HAP-1 (cell line): Measurements from ENCODE around the gene SLC6A3.

ENCODE experiments used
- DNase-seq, 2 experiments: peaks; one replicate each; pipeline ENCODE4 v3.0.0-alpha.2; 2016 to 2020; ENCODE audit warnings: low spot score in 2 of 2
- H3K27me3 ChIP-seq: fragments of 250-450 bp; sonication (Bioruptor Pico); 2 replicates; pipeline ENCODE4 v1.5.1; 2020; ENCODE audit warnings: low read depth, mild to moderate bottlenecking, moderate library complexity
- H3K36me3 ChIP-seq: fragments of 250-450 bp; sonication (Bioruptor Pico); replicated peaks from 2 replicates; pipeline ENCODE4 v1.5.1; 2020; ENCODE audit warnings: mild to moderate bottlenecking
- H3K4me1 ChIP-seq: fragments of 250-450 bp; sonication (Bioruptor Pico); 2 replicates; pipeline ENCODE4 v1.5.1; 2020; ENCODE audit warnings: mild to moderate bottlenecking
- H3K4me3 ChIP-seq: fragments of 250-450 bp; sonication (Bioruptor Pico); 2 replicates; pipeline ENCODE4 v1.5.1; 2020; ENCODE audit warnings: mild to moderate bottlenecking, moderate library complexity
- H3K9me3 ChIP-seq: fragments of 250-450 bp; sonication (Bioruptor Pico); 2 replicates; pipeline ENCODE4 v1.5.1; 2020; ENCODE audit warnings: mild to moderate bottlenecking, moderate library complexity
- in situ Hi-C: fragments of 300-500 bp; cut with MboI; formaldehyde crosslinking; loops from 3 replicates; pipeline ENCODE4 v1.14.3; 2020; ENCODE audit warnings: low sequenced_read_pairs, inconsistent platforms, mixed read lengths

The SLC6A3 gene

GRCh38 chr5:1413211-1413610 lies 32.0 kb downstream of the SLC6A3 start:
- in situ Hi-C loops, result no loop called here
- peaks cover 11% of the 10 kb centered on the region for H3K4me1 ChIP-seq
- H3K9me3 ChIP-seq, result no peaks in the 10 kb centered on the region
- peaks cover 4% of the 10 kb centered on the region; the same call in 1 of the 2 replicates for H3K27me3 ChIP-seq
- no peaks in the 10 kb centered on the region for H3K36me3 ChIP-seq
- peak in 1 of 2 experiments; percentile 40 for DNase-seq
- H3K4me3 ChIP-seq, result no peak overlapping the region

GRCh38 chr5:1412621-1413020 lies 32.6 kb downstream of the SLC6A3 start:
- DNase-seq, result peak in 1 of 2 experiments; percentile 37
- H3K9me3 ChIP-seq, result no peaks in the 10 kb centered on the region
- peaks cover 4% of the 10 kb centered on the region; the same call in 1 of the 2 replicates for H3K27me3 ChIP-seq
- no peaks in the 10 kb centered on the region for H3K36me3 ChIP-seq
- H3K4me1 ChIP-seq, result peaks cover 11% of the 10 kb centered on the region
- in situ Hi-C loops, result no loop called here
- no peak overlapping the region for H3K4me3 ChIP-seq

DNA sequence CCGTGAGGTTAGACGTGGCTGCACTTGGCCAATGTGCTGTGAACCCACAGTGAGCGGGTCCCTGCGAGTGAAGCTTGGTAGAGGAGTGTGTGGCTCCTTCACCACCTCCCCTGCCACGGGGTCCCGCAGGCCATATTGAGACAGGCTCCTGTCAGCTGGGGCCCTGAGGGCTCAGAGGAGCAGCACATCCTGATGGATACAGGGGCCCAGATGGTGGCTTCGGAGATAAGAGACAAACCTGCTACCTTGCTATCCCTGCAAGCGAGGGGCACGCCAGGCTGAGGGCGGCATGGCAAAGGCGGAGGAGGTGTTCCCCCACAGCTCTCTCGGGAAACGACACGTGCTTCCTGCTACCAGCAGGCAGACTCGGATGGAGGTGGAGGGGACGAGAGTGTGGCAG lies 33.1 kb downstream of the SLC6A3 start:
- no peaks in the 10 kb centered on the region for H3K36me3 ChIP-seq
- H3K4me3 ChIP-seq, result no peak overlapping the region
- no peaks in the 10 kb centered on the region for H3K9me3 ChIP-seq
- peaks cover 11% of the 10 kb centered on the region for H3K4me1 ChIP-seq
- in situ Hi-C loops, result no loop called here
- peaks cover 4% of the 10 kb centered on the region; the same call in 1 of the 2 replicates for H3K27me3 ChIP-seq
- no peak for DNase-seq

DNA sequence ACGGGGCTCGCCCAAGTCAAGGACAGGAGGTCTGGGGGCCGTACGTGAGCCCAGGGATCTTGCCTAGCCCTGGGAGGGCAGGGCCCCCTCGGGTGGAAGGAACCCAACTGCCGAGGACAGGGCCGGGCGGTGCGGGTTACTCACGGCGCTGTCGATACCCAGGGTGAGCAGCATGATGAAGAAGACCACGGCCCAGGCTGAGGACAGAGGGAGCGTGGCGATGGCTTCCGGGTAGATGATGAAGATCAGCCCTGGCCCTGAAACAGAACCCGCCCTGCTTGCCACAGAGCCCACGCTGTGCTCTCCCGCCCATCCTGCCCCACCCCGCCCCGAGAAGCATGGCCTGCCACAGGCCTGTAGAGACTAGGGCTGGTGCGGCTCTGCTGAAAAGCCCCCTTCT lies 34.1 kb downstream of the SLC6A3 start:
- no peak for DNase-seq

GRCh38 chr5:1410156-1411014 lies 34.9 kb downstream of the SLC6A3 start:
- Histone ChIP-seq H3K27me3 (peaks cover 4% of the 10 kb centered on the region; the same call in 1 of the 2 replicates), H3K9me3 (no peaks in the 10 kb centered on the region), H3K4me3 (no peak overlapping the region), H3K36me3 (no peaks in the 10 kb centered on the region), H3K4me1 (peaks cover 11% of the 10 kb centered on the region)
- no peak for DNase-seq
- in situ Hi-C loops, result no loop called here

More for the DNA sequence above, 34.1 kb downstream of the SLC6A3 start:
- no peak overlapping the region for H3K4me3 ChIP-seq
- no peaks in the 10 kb centered on the region for H3K36me3 ChIP-seq
- in situ Hi-C loops, result no loop called here
- H3K4me1 ChIP-seq, result peaks cover 11% of the 10 kb centered on the region
- H3K27me3 ChIP-seq, result peaks cover 4% of the 10 kb centered on the region; the same call in 1 of the 2 replicates
- H3K9me3 ChIP-seq, result no peaks in the 10 kb centered on the region

- Histone ChIP-seq H3K36me3 (no peaks in the 10 kb centered on the region), H3K27me3 (peaks cover 4% of the 10 kb centered on the region; the same call in 1 of the 2 replicates), H3K9me3 (no peaks in the 10 kb centered on the region), H3K4me1 (peaks cover 11% of the 10 kb centered on the region), H3K4me3 (no peak overlapping the region)
- peak in 1 of 2 experiments; percentile 64 for DNase-seq
- in situ Hi-C loops, result no loop called here
Observed at GRCh38 chr5:1409381-1410110, 35.7 kb downstream of the SLC6A3 start.

DNA sequence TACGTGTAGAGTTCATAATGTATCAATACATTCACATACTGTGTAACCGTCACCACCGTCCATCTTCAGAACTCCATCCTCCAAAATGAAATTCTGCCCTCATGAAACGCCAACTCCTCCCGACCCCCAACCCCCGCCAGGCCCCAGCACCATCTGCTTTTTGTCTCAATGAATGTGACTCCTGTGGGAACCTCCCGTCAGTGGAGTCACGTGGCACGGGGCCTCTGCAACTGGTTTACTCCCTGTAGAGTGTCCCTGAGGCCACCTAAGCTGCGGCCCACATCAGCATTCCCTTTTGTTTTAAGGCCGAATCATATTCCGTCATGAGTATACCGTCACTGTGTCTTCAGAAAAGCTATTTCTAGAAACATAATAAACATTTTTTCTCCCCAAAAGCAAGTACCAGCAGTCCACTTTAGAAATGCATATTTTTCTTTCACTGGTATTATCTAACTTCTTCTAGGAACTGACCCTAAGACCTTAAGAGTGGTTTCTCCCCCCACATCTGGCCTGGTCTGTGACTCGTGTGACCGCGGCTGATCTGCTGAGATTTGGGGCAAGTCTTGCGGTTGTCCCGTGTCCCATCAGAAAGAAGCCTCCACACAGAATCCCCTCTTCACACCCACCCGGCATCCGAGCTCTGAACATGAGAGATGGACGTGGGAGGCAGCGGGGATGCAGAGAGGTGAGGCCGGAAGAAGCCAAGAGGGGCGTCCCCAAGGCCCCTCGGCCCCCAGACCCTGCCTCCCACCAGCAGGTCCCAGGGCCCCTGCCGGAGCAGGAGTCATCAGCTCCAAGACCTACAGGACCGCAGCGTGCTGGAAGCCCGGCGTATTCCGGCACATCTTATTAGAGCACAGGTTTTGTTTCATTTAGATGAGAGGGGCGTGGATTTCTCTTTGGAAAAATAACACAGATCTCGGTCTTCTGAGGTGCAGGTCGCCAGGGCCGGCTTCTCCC lies 38.3 kb downstream of the SLC6A3 start:
- DNase-seq, result no peak
- Histone ChIP-seq H3K36me3 (no peaks in the 10 kb centered on the region), H3K27me3 (peaks cover 4% of the 10 kb centered on the region; the same call in 1 of the 2 replicates), H3K4me3 (no peak overlapping the region), H3K4me1 (no peaks in the 10 kb centered on the region), H3K9me3 (no peaks in the 10 kb centered on the region)
- in situ Hi-C loops, result no loop called here

DNA sequence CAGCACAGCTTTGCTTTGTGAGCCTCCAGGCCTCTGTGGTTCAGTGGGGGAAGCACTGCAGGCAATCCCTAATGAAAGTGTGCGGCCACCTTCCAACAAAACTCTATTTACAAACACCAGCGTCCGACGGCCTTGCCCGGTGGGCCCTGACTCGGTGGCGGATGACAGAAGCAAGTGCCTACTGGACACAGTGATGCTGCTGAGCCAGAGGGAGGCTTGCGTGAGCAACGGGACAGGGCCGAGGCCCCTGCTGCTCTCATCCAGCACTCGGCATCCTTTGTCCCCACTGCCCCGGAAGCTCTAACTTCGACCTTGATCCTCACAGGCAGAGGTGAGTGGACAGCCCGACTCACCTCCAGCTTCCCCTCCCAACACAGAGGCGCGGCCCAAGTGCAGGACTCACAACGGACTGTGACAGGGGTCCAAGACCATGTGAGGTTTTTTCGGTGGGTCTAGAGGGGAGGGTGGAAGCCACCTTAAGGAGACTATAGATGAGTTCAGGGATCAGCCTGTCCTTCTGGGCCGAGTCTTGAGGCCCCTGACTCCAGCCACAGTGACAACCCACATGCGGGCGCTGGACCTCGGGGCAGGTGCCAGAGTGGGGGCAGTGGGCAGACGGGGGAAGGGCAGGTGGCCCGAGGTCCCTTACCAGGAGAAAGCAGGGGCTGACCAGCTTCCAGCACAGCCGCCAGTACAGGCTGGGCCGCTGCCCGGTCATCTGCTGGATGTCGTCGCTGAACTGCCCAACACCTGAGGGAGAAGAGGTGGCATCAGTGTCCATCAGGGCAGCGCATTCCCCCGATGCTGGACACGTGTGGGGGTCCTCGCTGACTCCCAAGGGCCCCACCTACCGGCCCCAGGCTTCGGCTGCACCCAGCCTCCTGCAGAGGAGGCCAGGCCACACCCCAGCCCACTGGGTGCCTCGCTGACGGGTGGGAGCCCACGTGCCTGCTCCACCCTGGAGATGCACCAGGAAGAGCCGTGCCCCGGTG lies 39.4 kb downstream of the SLC6A3 start:
- in situ Hi-C loops, result no loop called here

GRCh38 chr5:1405121-1405520 lies 40.1 kb downstream of the SLC6A3 start:
- Histone ChIP-seq H3K4me1 (no peaks in the 10 kb centered on the region), H3K9me3 (no peaks in the 10 kb centered on the region), H3K4me3 (no peak overlapping the region), H3K27me3 (peaks cover 4% of the 10 kb centered on the region; the same call in 1 of the 2 replicates), H3K36me3 (no peaks in the 10 kb centered on the region)
- in situ Hi-C loops, result no loop called here
- no peak for DNase-seq

More for the DNA sequence above, 39.4 kb downstream of the SLC6A3 start:
- Histone ChIP-seq H3K9me3 (no peaks in the 10 kb centered on the region), H3K27me3 (peaks cover 4% of the 10 kb centered on the region; the same call in 1 of the 2 replicates), H3K36me3 (no peaks in the 10 kb centered on the region), H3K4me1 (no peaks in the 10 kb centered on the region), H3K4me3 (no peak overlapping the region)
- DNase-seq, result no peak

DNA sequence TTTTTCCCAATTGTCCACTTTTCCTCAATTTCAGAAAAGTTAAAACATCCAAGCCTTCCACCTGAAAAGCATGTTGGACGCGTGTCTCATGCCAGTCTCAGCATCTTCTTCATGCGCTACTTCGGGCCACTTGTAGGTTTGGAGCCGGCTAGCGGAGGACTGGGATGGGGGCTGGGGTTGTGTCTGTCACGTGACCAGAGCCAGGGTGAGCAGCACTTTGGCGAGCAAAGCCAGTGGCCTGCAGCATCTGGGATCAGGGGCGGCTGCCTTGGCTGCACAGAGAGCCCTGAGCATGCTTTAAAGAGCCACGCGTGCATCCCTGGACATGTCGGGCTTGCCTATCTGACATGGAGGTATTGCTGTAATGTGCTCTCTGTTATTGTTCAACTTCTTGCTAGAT lies 41.2 kb downstream of the SLC6A3 start:
- in situ Hi-C loops, result no loop called here

GRCh38 chr5:1402611-1403255 lies 42.5 kb downstream of the SLC6A3 start:
- in situ Hi-C loops, result no loop called here

More for the DNA sequence above, 41.2 kb downstream of the SLC6A3 start:
- Histone ChIP-seq H3K4me3 (no peak overlapping the region), H3K27me3 (peaks cover 7% of the 10 kb centered on the region; the same call in 1 of the 2 replicates), H3K36me3 (no peaks in the 10 kb centered on the region), H3K4me1 (no peaks in the 10 kb centered on the region), H3K9me3 (no peaks in the 10 kb centered on the region)
- DNase-seq, result no peak

More at GRCh38 chr5:1402611-1403255, 42.5 kb downstream of the SLC6A3 start:
- DNase-seq, result no peak
- H3K36me3 ChIP-seq, result no peaks in the 10 kb centered on the region
- no peaks in the 10 kb centered on the region for H3K9me3 ChIP-seq
- no peaks in the 10 kb centered on the region for H3K4me1 ChIP-seq
- H3K4me3 ChIP-seq, result no peak overlapping the region
- H3K27me3 ChIP-seq, result peaks cover 10% of the 10 kb centered on the region
